GM12864 (cell line): ENCODE measurements around the gene ASB5.

ENCODE experiments used
- DNase-seq: peaks from one replicate; pipeline ENCODE4 v3.0.0-alpha.2; 2011; ENCODE audit warnings: low read depth
- H3K4me3 ChIP-seq: 2 replicates; pipeline ENCODE4 v1.5.1; 2011; ENCODE audit warnings: mild to moderate bottlenecking, low read depth, low read length, control low read depth
- TF ChIP-seq, protein P1 (sequence below): IDR thresholded peaks from 2 replicates; pipeline ENCODE4 v1.5.1; 2011; ENCODE audit warnings: low read depth, mild to moderate bottlenecking, moderate library complexity, low read length, control low read depth, inconsistent platforms; ENCODE audit errors: missing control alignments

Gene ASB5

DNA sequence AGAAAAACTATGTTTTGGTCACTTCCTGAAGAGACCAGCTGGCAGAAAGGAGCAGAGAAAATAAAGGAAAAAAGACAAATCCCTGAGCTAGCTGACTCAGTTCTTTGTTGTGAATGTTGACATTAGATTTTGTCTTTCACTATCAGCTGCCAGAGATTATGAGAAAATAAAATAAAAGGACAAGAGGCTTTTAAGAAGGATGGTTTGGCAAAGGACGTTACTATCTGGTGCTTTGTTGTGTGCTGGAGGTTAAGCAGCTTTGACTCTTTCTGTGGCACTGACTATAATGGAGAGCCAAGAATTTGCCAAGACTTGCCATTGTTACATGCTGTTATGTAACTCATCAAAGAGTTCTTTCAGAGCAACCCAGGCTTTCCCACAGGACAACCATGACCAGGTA lies 12.1 kb downstream of the ASB5 start:
- DNase-seq: no peak
- no peak overlapping the region for H3K4me3 ChIP-seq
- TF ChIP-seq, protein P1, sequence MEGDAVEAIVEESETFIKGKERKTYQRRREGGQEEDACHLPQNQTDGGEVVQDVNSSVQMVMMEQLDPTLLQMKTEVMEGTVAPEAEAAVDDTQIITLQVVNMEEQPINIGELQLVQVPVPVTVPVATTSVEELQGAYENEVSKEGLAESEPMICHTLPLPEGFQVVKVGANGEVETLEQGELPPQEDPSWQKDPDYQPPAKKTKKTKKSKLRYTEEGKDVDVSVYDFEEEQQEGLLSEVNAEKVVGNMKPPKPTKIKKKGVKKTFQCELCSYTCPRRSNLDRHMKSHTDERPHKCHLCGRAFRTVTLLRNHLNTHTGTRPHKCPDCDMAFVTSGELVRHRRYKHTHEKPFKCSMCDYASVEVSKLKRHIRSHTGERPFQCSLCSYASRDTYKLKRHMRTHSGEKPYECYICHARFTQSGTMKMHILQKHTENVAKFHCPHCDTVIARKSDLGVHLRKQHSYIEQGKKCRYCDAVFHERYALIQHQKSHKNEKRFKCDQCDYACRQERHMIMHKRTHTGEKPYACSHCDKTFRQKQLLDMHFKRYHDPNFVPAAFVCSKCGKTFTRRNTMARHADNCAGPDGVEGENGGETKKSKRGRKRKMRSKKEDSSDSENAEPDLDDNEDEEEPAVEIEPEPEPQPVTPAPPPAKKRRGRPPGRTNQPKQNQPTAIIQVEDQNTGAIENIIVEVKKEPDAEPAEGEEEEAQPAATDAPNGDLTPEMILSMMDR: no peak

DNA sequence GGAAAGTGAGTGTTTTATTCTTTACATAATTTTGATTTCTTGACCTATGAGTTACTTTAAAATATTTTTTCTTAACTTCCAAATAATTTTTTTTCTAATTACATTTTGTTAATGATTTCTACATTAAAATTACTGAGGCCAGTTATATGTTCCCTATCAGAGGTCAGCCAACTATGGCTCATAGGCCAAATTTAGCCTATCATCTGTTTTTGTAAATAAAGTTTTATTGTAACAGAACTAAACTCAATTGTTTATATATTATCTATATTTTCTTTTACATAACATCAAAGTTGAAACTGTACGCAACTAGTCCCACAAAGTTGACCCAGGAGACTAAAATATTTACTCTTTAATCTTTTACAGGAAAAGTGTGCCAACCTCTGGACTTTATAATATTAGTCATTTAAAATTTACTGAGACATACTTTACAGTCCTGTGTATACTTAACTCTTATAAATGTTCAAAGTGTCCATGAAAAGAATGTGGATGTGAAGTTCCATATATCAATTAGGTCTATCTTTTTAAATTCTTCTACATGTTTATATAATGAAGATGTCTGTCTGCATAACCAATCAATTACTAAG lies 26.2 kb downstream of the ASB5 start:
- TF ChIP-seq, protein P1: no peak

DNA sequence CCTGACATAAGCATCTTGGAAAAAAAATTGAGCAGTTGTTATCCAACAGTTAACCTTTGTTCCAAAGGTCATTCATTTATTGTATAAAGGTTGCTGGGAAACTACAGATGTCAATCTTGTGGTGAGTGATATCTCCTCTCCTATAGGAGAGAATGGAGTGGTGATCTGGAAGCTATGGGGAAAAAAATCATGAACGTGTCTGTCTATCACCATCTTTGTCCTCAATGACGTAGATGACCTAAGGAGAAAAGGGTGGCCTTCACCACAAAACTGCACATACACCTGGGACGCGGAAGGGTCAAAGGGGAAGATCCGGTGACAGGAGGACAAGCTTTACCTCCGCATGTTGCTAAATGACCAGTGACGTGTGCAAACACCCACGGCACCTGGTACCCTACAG lies 27.3 kb downstream of the ASB5 start:
- DNase-seq: no peak
- TF ChIP-seq, protein P1: no peak
- H3K4me3 ChIP-seq: no peak overlapping the region

More for the DNA sequence above, 26.2 kb downstream of the ASB5 start:
- H3K4me3 ChIP-seq: no peak overlapping the region
- no peak for DNase-seq

DNA sequence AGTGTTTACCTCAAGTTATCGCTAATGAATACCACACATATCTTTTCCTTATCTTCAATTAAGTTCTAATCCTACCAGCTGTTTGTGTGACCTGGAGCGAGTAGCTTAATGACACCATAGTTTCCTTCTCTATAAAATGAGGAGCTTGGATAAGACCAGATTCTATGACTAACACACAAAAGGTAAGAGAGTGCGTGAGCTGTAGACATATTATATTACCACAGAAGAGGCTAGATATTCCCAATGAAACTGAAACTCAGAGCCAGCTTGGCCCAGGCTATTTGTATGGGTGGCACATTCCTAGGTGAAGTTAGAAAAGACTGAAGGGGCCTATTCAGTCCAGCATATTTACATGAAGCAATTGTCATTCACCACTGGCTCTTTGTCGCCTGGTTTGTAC lies 30.2 kb downstream of the ASB5 start:
- DNase-seq: no peak
- TF ChIP-seq, protein P1: no peak
- no peak overlapping the region for H3K4me3 ChIP-seq

DNA sequence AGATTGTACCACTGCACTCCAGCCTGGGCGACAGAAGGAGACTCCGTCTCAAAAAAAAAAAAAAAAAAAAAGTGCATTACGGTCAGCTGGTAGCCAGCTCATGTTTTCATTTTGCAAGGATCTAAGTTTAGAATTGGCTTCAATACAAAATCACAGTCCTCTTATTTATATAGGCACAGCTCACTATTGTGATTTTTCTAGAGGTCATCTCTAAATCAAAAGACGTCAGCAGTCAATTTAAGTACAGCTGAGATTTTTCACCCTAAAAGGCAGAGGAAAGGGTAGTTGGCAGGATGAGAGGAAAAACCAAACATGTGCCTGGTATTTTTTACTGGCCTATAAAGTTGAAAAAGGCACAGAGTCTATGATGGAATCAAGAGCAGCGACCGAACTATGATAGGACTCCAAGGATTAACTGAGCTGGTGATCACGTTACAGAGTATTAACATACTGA lies 30.8 kb downstream of the ASB5 start:
- DNase-seq: no peak
- TF ChIP-seq, protein P1: no peak
- no peak overlapping the region for H3K4me3 ChIP-seq

DNA sequence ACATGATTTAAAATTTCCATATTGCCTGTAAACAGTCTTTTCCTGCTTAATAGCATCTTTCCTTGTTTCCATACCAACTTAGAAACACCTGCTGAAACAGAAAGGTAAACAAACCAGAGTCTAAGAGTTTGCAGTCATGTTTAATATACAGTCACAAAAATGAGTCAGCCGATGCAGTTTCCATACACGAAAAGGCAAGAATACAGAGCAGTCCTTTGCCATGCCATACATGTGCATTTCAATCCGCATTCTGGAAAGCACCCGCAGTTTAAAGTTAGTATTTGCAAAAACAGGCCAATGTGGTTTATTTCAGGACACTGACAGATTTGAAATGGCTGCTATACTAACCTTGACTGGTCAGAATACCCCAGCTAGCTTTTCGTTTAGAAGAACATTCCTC lies 32.1 kb downstream of the ASB5 start:
- DNase-seq: no peak
- TF ChIP-seq, protein P1: no peak
- H3K4me3 ChIP-seq: no peak overlapping the region

DNA sequence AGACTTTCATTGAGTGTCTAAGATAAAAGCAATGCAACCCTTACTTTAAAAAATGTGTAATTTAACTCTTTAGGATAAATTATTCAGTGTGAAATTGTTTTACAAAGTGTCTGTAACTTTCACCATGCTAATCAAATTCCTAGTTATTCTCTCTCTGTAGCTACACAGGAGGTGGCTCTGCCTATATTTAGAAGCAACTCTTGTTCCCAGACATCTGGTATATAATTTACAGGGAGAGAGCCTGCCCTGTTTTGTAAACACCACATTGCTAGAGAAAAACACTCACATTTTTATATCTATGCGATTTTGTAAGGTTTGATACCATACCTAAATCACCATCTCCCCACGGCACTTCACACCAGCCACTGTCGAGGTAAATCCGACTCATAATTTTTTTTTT lies 38.2 kb downstream of the ASB5 start:
- TF ChIP-seq, protein P1: no peak

More for the DNA sequence above, 38.2 kb downstream of the ASB5 start:
- no peak for DNase-seq
- no peak overlapping the region for H3K4me3 ChIP-seq
